Parathyroid adenoma (tissue), 2 donors: ENCODE results near the gene GLIS1.

Experiments
- H2AFZ ChIP-seq: fragments of 300-600 bp; sonication (generic); one replicate; pipeline ENCODE4 v1.7.0; 2017; ENCODE audit warnings: antibody characterized with exemption, mild to moderate bottlenecking
- H3K27ac ChIP-seq: fragments of 300-600 bp; sonication (generic); one replicate; pipeline ENCODE4 v1.7.0; 2017
- H3K27me3 ChIP-seq: fragments of 300-600 bp; sonication (generic); one replicate; pipeline ENCODE4 v1.7.0; 2017; ENCODE audit warnings: low read length; ENCODE audit not compliant: control insufficient read depth, insufficient read depth
- H3K36me3 ChIP-seq: fragments of 300-600 bp; sonication (generic); one replicate; pipeline ENCODE4 v1.7.0; 2017; ENCODE audit warnings: low read length; ENCODE audit not compliant: control insufficient read depth, insufficient read depth
- H3K4me1 ChIP-seq: fragments of 300-600 bp; sonication (generic); one replicate; pipeline ENCODE4 v1.7.0; 2017; ENCODE audit warnings: control low read depth
- H3K4me2 ChIP-seq: fragments of 300-600 bp; sonication (generic); one replicate; pipeline ENCODE4 v1.7.0; 2017; ENCODE audit warnings: low read length
- H3K4me3 ChIP-seq: fragments of 300-600 bp; sonication (generic); one replicate; pipeline ENCODE4 v1.7.0; 2017; ENCODE audit warnings: low read depth, low read length
- H3K79me2 ChIP-seq: fragments of 300-600 bp; sonication (generic); one replicate; pipeline ENCODE4 v1.7.0; 2017; ENCODE audit warnings: control low read depth
- H3K9ac ChIP-seq: fragments of 300-600 bp; sonication (generic); one replicate; pipeline ENCODE4 v1.7.0; 2017; ENCODE audit warnings: mild to moderate bottlenecking
- H3K9me3 ChIP-seq: fragments of 300-600 bp; sonication (generic); one replicate; pipeline ENCODE4 v1.7.0; 2017; ENCODE audit warnings: low read length; ENCODE audit not compliant: control insufficient read depth
- CTCF ChIP-seq: fragments of 300-600 bp; sonication (generic); IDR thresholded peaks from one replicate; pipeline ENCODE4 v1.7.0; 2017; ENCODE audit warnings: antibody characterized with exemption, mild to moderate bottlenecking
- donor health status: primary hyperparathyroidism.

The GLIS1 gene

GRCh38 chr1:53483656-53484055, 255.3 kb downstream of the GLIS1 start:
- H3K4me1 ChIP-seq = no peaks in the 10 kb centered on the region
- H3K4me3 ChIP-seq = no peak overlapping the region
- no peaks in the 10 kb centered on the region for H3K79me2 ChIP-seq
- H3K9me3 ChIP-seq = no peaks in the 10 kb centered on the region
- H3K4me2 ChIP-seq = no peak overlapping the region
- TF ChIP-seq CTCF = no peak
- no peaks in the 10 kb centered on the region for H3K27me3 ChIP-seq
- H3K27ac ChIP-seq = no peak overlapping the region
- no peak overlapping the region for H3K9ac ChIP-seq
- no peak overlapping the region for H2AFZ ChIP-seq
- H3K36me3 ChIP-seq = no peaks in the 10 kb centered on the region

GRCh38 chr1:53483170-53483569, 255.8 kb downstream of the GLIS1 start:
- no peak overlapping the region for H2AFZ ChIP-seq
- H3K79me2 ChIP-seq = no peaks in the 10 kb centered on the region
- no peak overlapping the region for H3K9ac ChIP-seq
- TF ChIP-seq CTCF = no peak
- H3K27ac ChIP-seq = no peak overlapping the region
- no peak overlapping the region for H3K4me3 ChIP-seq
- no peaks in the 10 kb centered on the region for H3K4me1 ChIP-seq
- H3K36me3 ChIP-seq = no peaks in the 10 kb centered on the region
- no peaks in the 10 kb centered on the region for H3K27me3 ChIP-seq
- no peaks in the 10 kb centered on the region for H3K9me3 ChIP-seq
- no peak overlapping the region for H3K4me2 ChIP-seq

GRCh38 chr1:53482441-53483153, 256.4 kb downstream of the GLIS1 start:
- Histone ChIP-seq H3K4me1 (no peaks in the 10 kb centered on the region), H2AFZ (no peak overlapping the region), H3K9ac (no peak overlapping the region), H3K79me2 (no peaks in the 10 kb centered on the region), H3K27me3 (no peaks in the 10 kb centered on the region), H3K9me3 (no peaks in the 10 kb centered on the region), H3K4me3 (no peak overlapping the region), H3K27ac (no peak overlapping the region), H3K36me3 (no peaks in the 10 kb centered on the region), H3K4me2 (no peak overlapping the region)
- no peak for TF ChIP-seq CTCF

- Histone ChIP-seq H3K27ac (no peak overlapping the region), H3K9ac (no peak overlapping the region), H3K79me2 (no peaks in the 10 kb centered on the region), H2AFZ (no peak overlapping the region), H3K27me3 (no peaks in the 10 kb centered on the region), H3K4me3 (no peak overlapping the region), H3K4me2 (no peak overlapping the region), H3K36me3 (no peaks in the 10 kb centered on the region), H3K9me3 (no peaks in the 10 kb centered on the region), H3K4me1 (no peaks in the 10 kb centered on the region)
- TF ChIP-seq CTCF = no peak
Observed at GRCh38 chr1:53481456-53481855, 257.5 kb downstream of the GLIS1 start.

GRCh38 chr1:53480678-53481077, 258.3 kb downstream of the GLIS1 start:
- no peak overlapping the region for H3K4me2 ChIP-seq
- no peaks in the 10 kb centered on the region for H3K79me2 ChIP-seq
- no peaks in the 10 kb centered on the region for H3K36me3 ChIP-seq
- no peaks in the 10 kb centered on the region for H3K27me3 ChIP-seq
- no peak overlapping the region for H3K4me3 ChIP-seq
- no peaks in the 10 kb centered on the region for H3K4me1 ChIP-seq
- no peak overlapping the region for H3K9ac ChIP-seq
- no peak overlapping the region for H2AFZ ChIP-seq
- no peaks in the 10 kb centered on the region for H3K9me3 ChIP-seq
- no peak overlapping the region for H3K27ac ChIP-seq
- no peak for TF ChIP-seq CTCF
